Measurements from ENCODE around the gene ACER2. TPM values are rescaled to one million over a fixed set of nuclear protein-coding genes. Genes with fewer than 3 reads are reported as not detected.

ACER2 gene
- 1.9 to 2.7 TPM (median 2.6 TPM) in 5 replicates for total RNA-seq (2022; extraction: Qiagen RNA extraction; ENCODE audit: low read depth)

DNA sequence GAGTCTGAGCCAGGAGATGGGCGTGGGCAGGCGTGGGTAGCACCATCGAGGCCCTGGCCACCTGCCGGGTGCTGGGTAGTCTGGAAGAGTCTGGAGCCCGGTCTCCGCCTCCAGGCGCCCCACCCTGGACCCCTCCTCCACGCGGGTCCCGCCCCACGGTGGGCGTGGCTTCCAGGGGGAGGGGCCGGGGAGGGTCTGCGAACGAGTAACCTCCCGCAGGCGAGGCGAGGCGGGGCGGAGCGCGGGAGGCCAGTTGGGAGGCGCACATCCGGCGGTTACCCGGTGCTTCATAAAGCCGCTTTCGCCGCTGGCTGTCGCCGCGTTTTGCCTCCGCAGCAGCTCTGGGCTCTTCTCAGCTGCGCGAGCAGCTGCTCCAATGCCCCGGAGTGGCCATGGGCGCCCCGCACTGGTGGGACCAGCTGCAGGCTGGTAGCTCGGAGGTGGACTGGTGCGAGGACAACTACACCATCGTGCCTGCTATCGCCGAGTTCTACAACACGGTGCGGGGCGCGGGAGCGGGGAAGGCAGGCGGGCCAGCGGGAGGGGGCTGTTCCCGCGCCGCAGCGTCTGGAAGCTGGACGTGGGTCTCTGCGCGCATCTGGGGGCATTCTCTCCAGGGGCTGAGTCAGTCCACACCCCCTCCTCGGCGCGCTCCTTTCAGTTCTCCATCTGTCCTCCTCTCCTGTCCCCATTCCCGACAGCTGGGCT is at the start of gene ACER2:
Gene ACER2, plus strand, starts transcription at position 317 of the 708 bp plus-strand sequence. Its CDS starts 76 bp downstream, at position 393.

Other genes with a start within 250 kb of the ACER2 start
- gene DENND4C, start 178.3 kb upstream of the ACER2 start, total RNA-seq (2022; extraction: Qiagen RNA extraction; ENCODE audit: low read depth): 15.0 to 23.8 TPM (median 17.4 TPM) in 5 replicates
- 2,229 to 2,963 TPM (median 2,702 TPM) in 5 replicates for gene RPS6, start 28.8 kb upstream of the ACER2 start, total RNA-seq (2022; extraction: Qiagen RNA extraction; ENCODE audit: low read depth)

All from A549 treated with CpdA at 1 μM for 4 hours (cell line).